ENCODE data around the gene INSR. TPM values are rescaled to one million over a fixed set of nuclear protein-coding genes. Genes with fewer than 3 reads are reported as not detected.

Gene INSR
- total RNA-seq, 6 experiments from 2014 or later = 2.1 to 6.3 (median 2.5) TPM

GRCh38 chr19:7294558-7295212, 471 bp upstream of the INSR start:
- H3K4me1 Mint-ChIP-seq (ENCODE audit: low read depth) = peaks cover 6% of the 10 kb centered on the region; the same call in 1 of the 2 replicates
- no peaks in the 10 kb centered on the region for H3K9me3 Mint-ChIP-seq
- peak; percentile 53 for TF ChIP-seq CTCF (IDR thresholded peaks at IDR 0.05)
- H3K4me3 Mint-ChIP-seq = peak overlapping the region; percentile 82
- H3K36me3 Mint-ChIP-seq (ENCODE audit: low read depth) = no peaks in the 10 kb centered on the region
- peaks cover 14% of the 10 kb centered on the region for H3K27me3 Mint-ChIP-seq (ENCODE audit: insufficient read depth)
- no peak overlapping the region for H3K27ac Mint-ChIP-seq
- peak; percentile 7 for DNase-seq

GRCh38 chr19:7292950-7293761, 1.1 kb downstream of the INSR start:
- Mint-ChIP-seq H3K27ac (no peak overlapping the region), H3K9me3 (no peaks in the 10 kb centered on the region)
- DNase-seq = no peak

GRCh38 chr19:7292352-7292949, 1.8 kb downstream of the INSR start:
- DNase-seq = no peak
- peaks cover 7% of the 10 kb centered on the region for H3K27me3 Mint-ChIP-seq (ENCODE audit: insufficient read depth)
- no peak overlapping the region for H3K27ac Mint-ChIP-seq
- H3K36me3 Mint-ChIP-seq (ENCODE audit: low read depth) = no peaks in the 10 kb centered on the region
- no peak for TF ChIP-seq CTCF (IDR thresholded peaks at IDR 0.05)
- H3K4me1 Mint-ChIP-seq (ENCODE audit: low read depth) = peaks cover 6% of the 10 kb centered on the region; the same call in 1 of the 2 replicates
- H3K4me3 Mint-ChIP-seq = peak overlapping the region; percentile 5; the same call in 1 of the 2 replicates
- no peaks in the 10 kb centered on the region for H3K9me3 Mint-ChIP-seq

More at GRCh38 chr19:7292950-7293761, 1.1 kb downstream of the INSR start:
- H3K4me1 Mint-ChIP-seq (ENCODE audit: low read depth) = peaks cover 6% of the 10 kb centered on the region; the same call in 1 of the 2 replicates
- peaks cover 9% of the 10 kb centered on the region for H3K27me3 Mint-ChIP-seq (ENCODE audit: insufficient read depth)
- TF ChIP-seq CTCF (IDR thresholded peaks at IDR 0.05) = no peak
- H3K36me3 Mint-ChIP-seq (ENCODE audit: low read depth) = no peaks in the 10 kb centered on the region
- H3K4me3 Mint-ChIP-seq = peak overlapping the region; percentile 64

GRCh38 chr19:7288977-7289376, 5.2 kb downstream of the INSR start:
- TF ChIP-seq CTCF (IDR thresholded peaks at IDR 0.05) = no peak
- Mint-ChIP-seq H3K4me3 (no peak overlapping the region), H3K36me3 (ENCODE audit: low read depth) (no peaks in the 10 kb centered on the region), H3K27ac (no peak overlapping the region), H3K27me3 (ENCODE audit: insufficient read depth) (peaks cover 7% of the 10 kb centered on the region), H3K9me3 (no peaks in the 10 kb centered on the region), H3K4me1 (ENCODE audit: low read depth) (no peaks in the 10 kb centered on the region; the same call in 1 of the 2 replicates)
- no peak for DNase-seq

- TF ChIP-seq CTCF (IDR thresholded peaks at IDR 0.05) = no peak
- no peak overlapping the region for H3K4me3 Mint-ChIP-seq
- H3K27ac Mint-ChIP-seq = no peak overlapping the region
- H3K36me3 Mint-ChIP-seq (ENCODE audit: low read depth) = no peaks in the 10 kb centered on the region
- no peak for DNase-seq
- peaks cover 7% of the 10 kb centered on the region for H3K27me3 Mint-ChIP-seq (ENCODE audit: insufficient read depth)
- H3K9me3 Mint-ChIP-seq = no peaks in the 10 kb centered on the region
- H3K4me1 Mint-ChIP-seq (ENCODE audit: low read depth) = no peaks in the 10 kb centered on the region; the same call in 1 of the 2 replicates
Measured at GRCh38 chr19:7288131-7288530, 6.1 kb downstream of the INSR start.
